CD4-positive, alpha-beta T cell treated with Interleukin-4 for 4 hours (primary cell): Measurements from ENCODE around the gene RCAN1.
"Not testable (repeated sequence)": the region's sequence is repeated elsewhere in the genome, so short reads cannot be mapped to it uniquely, and the experiment has no call there.

ENCODE experiments used
- DNase-seq: peaks from one replicate; pipeline ENCODE4 v3.0.0-alpha.2; 2020

Gene RCAN1

GRCh38 chr21:34568801-34569200 lies 46.1 kb downstream of the RCAN1 start:
- not testable (repeated sequence) for DNase-seq

GRCh38 chr21:34567604-34568155 lies 47.2 kb downstream of the RCAN1 start:
- DNase-seq, result no peak

GRCh38 chr21:34565238-34565637 lies 49.7 kb downstream of the RCAN1 start:
- no peak for DNase-seq

GRCh38 chr21:34563370-34563769 lies 51.5 kb downstream of the RCAN1 start:
- DNase-seq, result not testable (repeated sequence)

- DNase-seq, result no peak
Measured at GRCh38 chr21:34561806-34562205, 53.1 kb downstream of the RCAN1 start.

- no peak for DNase-seq
Measured at GRCh38 chr21:34560609-34561008, 54.3 kb downstream of the RCAN1 start.

GRCh38 chr21:34560021-34560420 lies 54.9 kb downstream of the RCAN1 start:
- DNase-seq, result no peak

GRCh38 chr21:34559089-34559631 lies 55.8 kb downstream of the RCAN1 start:
- no peak for DNase-seq

GRCh38 chr21:34558166-34558565 lies 56.7 kb downstream of the RCAN1 start:
- DNase-seq, result no peak

- DNase-seq, result no peak
Measured at GRCh38 chr21:34557261-34557660, 57.7 kb downstream of the RCAN1 start.

- DNase-seq, result not testable (repeated sequence)
Measured at GRCh38 chr21:34554670-34555069, 60.2 kb downstream of the RCAN1 start.

GRCh38 chr21:34554227-34554626 lies 60.7 kb downstream of the RCAN1 start:
- DNase-seq, result no peak

GRCh38 chr21:34553151-34553952 lies 61.6 kb downstream of the RCAN1 start:
- no peak for DNase-seq

GRCh38 chr21:34552360-34553098 lies 62.4 kb downstream of the RCAN1 start:
- no peak for DNase-seq

GRCh38 chr21:34550182-34550799 lies 64.6 kb downstream of the RCAN1 start:
- DNase-seq, result no peak

- no peak for DNase-seq
Measured at GRCh38 chr21:34548781-34549376, 66.0 kb downstream of the RCAN1 start.

GRCh38 chr21:34546542-34546941 lies 68.4 kb downstream of the RCAN1 start:
- DNase-seq, result no peak

GRCh38 chr21:34545079-34545884 lies 69.6 kb downstream of the RCAN1 start:
- DNase-seq, result peak; percentile 5

GRCh38 chr21:34544032-34544496 lies 70.8 kb downstream of the RCAN1 start:
- DNase-seq, result peak; percentile 36

- no peak for DNase-seq
Measured at GRCh38 chr21:34543017-34543416, 71.9 kb downstream of the RCAN1 start.

- no peak for DNase-seq
Measured at GRCh38 chr21:34540206-34540605, 74.7 kb downstream of the RCAN1 start.

- no peak for DNase-seq
Measured at GRCh38 chr21:34537838-34538237, 77.1 kb downstream of the RCAN1 start.
